Epithelial cell of esophagus (primary cell): ENCODE data around the gene CIRBP.

Source experiments
- DNase-seq: peaks from one replicate; pipeline ENCODE4 v3.0.0; 2010; ENCODE audit warnings: low read depth
- H3K4me3 ChIP-seq: 2 replicates; pipeline ENCODE4 v1.5.1; 2011; ENCODE audit warnings: mild to moderate bottlenecking, low read length, control low read depth
- CTCF ChIP-seq: IDR thresholded peaks from 2 replicates; pipeline ENCODE4 v1.5.1; 2011; ENCODE audit warnings: low read depth, mild to moderate bottlenecking, low read length, control low read depth, inconsistent platforms; ENCODE audit not compliant: insufficient read depth; ENCODE audit errors: missing control alignments

The CIRBP gene

GRCh38 chr19:1255186-1256161 is 13.7 kb upstream of the CIRBP start:
- TF ChIP-seq CTCF, result no peak
- no peak for DNase-seq
- H3K4me3 ChIP-seq, result no peak overlapping the region

- no peak for DNase-seq
- no peak overlapping the region for H3K4me3 ChIP-seq
- TF ChIP-seq CTCF, result no peak
Measured at GRCh38 chr19:1256646-1257474, 12.3 kb upstream of the CIRBP start.

GRCh38 chr19:1257475-1258162 is 11.5 kb upstream of the CIRBP start:
- no peak for TF ChIP-seq CTCF
- DNase-seq, result no peak
- H3K4me3 ChIP-seq, result no peak overlapping the region

- TF ChIP-seq CTCF, result no peak
- no peak for DNase-seq
- no peak overlapping the region for H3K4me3 ChIP-seq
Measured at GRCh38 chr19:1258163-1258492, 11.0 kb upstream of the CIRBP start.

GRCh38 chr19:1258707-1259205 is 10.4 kb upstream of the CIRBP start:
- DNase-seq, result no peak

More at GRCh38 chr19:1258707-1259205, 10.4 kb upstream of the CIRBP start:
- TF ChIP-seq CTCF, result no peak
- H3K4me3 ChIP-seq, result no peak overlapping the region
